HG02610 (cell line): ENCODE results near the gene TPI1.

Source experiments
- ATAC-seq: cut with Tn5 transposase; IDR thresholded peaks from one replicate; pipeline ENCODE4 v1.9.1; 2021; ENCODE audit warnings: mild to moderate bottlenecking, moderate library complexity; ENCODE audit not compliant: unreplicated experiment

The TPI1 gene

GRCh38 chr12:6828781-6829535 is 38.4 kb upstream of the TPI1 start:
- no peak for ATAC-seq

GRCh38 chr12:6829536-6830220 is 37.7 kb upstream of the TPI1 start:
- ATAC-seq, result no peak

GRCh38 chr12:6830286-6830890 is 36.9 kb upstream of the TPI1 start:
- ATAC-seq, result no peak

- no peak for ATAC-seq
These were observed 36.3 kb upstream of the TPI1 start for GRCh38 chr12:6830999-6831398.

- no peak for ATAC-seq
These were observed 35.8 kb upstream of the TPI1 start for GRCh38 chr12:6831450-6831995.

- ATAC-seq, result no peak
These were observed 35.2 kb upstream of the TPI1 start for GRCh38 chr12:6832125-6832524.

- ATAC-seq, result no peak
These were observed 34.0 kb upstream of the TPI1 start for GRCh38 chr12:6833189-6833890.

- ATAC-seq, result no peak
These were observed 33.1 kb upstream of the TPI1 start for GRCh38 chr12:6834254-6834653.

- ATAC-seq, result no peak
These were observed 32.5 kb upstream of the TPI1 start for GRCh38 chr12:6834873-6835272.

- ATAC-seq, result no peak
These were observed 30.5 kb upstream of the TPI1 start for GRCh38 chr12:6836851-6837250.

GRCh38 chr12:6837370-6838060 is 29.8 kb upstream of the TPI1 start:
- ATAC-seq, result no peak

GRCh38 chr12:6838854-6839253 is 28.5 kb upstream of the TPI1 start:
- ATAC-seq, result no peak

- peak; percentile 62 for ATAC-seq
These were observed 27.7 kb upstream of the TPI1 start for GRCh38 chr12:6839482-6840201.

- ATAC-seq, result no peak
These were observed 27.0 kb upstream of the TPI1 start for GRCh38 chr12:6840330-6840729.

- ATAC-seq, result no peak
These were observed 26.4 kb upstream of the TPI1 start, which contains the start of gene GNB3 for GRCh38 chr12:6840761-6841515. GNB3 (plus strand) TSS chr12:6840925; CDS start chr12:6841288, 363 bp downstream.

- no peak for ATAC-seq
These were observed 25.3 kb upstream of the TPI1 start for GRCh38 chr12:6842075-6842474.

- ATAC-seq, result no peak
These were observed 24.0 kb upstream of the TPI1 start for GRCh38 chr12:6843118-6843902.

- no peak for ATAC-seq
These were observed 21.9 kb upstream of the TPI1 start for GRCh38 chr12:6845395-6845794.
